ENCODE measurements around the gene UTP25. TPM values are rescaled to one million over a fixed set of nuclear protein-coding genes. Genes with fewer than 3 reads are reported as not detected.
"Not testable (repeated sequence)": the region's sequence is repeated elsewhere in the genome, so short reads cannot be mapped to it uniquely, and the experiment has no call there.

UTP25 gene, protein sequence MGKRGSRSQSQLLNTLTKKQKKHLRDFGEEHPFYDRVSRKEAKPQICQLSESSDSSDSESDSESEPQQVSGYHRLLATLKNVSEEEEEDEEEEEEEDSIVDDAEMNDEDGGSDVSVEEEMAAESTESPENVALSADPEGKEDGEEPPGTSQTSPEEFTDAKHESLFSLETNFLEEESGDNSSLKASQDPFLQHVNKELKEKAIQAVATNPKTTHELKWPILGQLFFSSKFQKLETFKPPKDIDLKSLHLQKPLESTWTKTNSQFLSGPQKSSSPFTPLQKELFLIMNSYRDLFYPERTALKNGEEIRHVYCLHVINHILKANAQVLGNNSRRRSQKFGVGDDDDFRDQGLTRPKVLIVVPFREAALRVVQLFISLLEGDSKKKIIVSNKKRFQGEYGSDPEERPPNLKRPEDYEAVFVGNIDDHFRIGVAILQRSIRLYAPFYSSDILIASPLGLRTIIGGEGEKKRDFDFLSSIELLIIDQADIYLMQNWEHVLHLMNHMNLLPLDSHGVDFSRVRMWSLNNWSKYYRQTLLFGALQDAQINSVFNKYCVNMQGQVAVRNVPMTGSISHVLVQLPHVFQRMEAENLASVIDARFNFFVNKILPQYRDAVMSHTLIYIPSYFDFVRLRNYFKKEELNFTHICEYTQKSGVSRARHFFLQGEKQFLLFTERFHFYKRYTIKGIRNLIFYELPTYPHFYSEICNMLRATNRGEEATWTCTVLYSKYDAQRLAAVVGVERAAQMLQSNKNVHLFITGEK
- 12.1 and 15.9 TPM in 2 replicates for total RNA-seq (2014; rRNA removed; shearing (Covaris generic))

DNA sequence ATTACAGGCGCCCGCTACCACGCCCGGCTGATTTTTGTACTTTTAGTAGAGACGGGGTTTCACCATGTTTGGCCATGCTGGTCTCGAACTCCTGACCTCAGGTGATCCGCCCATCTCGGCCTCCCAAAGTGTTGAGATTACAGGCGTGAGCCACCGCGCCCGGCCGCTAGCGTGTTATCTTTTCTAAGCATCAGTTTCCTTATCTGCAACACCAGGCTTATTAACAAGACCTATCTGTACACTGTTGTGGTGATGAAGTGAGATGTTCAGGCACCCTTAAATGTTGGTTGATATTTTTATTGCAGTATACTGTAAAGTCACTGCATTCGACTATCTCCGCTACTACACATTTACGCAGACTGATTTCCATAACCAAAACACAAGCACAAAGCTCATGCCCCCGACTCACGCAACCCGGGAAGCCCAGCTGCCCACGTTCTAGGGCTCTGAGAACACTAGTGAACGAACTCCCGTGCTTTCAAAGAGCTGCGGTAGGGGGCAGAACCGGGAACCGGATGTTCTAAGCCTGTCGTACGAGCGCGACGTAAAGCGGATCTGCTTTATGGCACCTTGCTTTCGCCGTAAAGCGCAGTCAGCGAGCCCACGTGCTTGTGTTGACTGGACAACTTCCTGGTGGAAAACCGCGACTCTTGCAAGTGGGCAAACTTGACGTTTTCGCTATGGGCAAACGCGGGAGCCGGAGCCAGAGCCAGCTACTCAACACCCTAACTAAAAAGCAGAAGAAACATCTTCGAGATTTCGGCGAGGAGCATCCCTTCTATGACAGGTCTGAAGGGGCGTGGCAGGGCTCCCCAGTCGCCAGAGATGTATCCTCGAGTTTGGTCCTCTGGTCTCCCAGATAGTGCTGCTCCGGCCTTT, at the start of gene UTP25:
Gene UTP25, plus strand, starts transcription at position 589 of the 879 bp plus-strand sequence. Its CDS starts 92 bp downstream, at position 681.
- peak; percentile 98 for DNase-seq (ENCODE audit: low spot score)

DNA sequence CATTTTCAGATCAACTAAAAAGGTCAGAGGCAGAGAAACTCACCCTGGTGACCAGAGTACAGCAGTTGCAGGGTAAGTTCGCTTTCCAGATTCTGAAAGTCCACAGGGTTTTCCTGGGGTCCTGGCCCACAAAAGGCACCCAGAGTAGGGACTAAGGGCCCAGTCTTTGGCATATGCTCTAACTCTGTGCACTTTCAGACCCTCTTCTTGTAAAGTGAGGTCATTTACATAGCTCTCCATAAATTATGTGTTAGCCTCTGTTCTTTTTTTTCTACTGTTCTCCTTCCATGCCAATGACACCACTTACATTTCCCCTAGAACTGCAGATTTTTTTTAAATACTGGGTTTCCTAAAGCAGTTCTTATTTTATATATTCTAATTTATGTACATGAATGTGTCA, 49.7 kb upstream of the UTP25 start:
- DNase-seq (ENCODE audit: low spot score), result no peak

DNA sequence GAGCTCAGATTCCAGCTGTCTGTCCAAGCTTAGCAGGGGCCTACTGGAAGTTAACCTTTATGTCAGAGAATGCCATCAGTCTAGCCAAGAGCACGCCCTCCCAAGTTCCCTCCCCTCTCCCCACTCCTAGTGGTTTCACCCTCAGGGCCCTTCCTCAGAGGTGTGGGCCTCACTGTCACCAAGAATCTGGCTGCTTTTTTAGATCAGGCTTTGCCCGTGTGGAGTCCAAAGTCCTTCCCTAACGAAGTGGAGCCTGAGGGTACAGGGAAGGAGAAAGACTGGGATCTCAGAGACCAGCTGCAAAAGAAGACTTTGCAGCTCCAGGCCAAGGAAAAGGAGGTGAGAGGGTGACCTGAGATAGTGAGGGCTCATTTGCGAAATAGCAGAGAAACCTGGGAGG, 47.5 kb upstream of the UTP25 start:
- DNase-seq (ENCODE audit: low spot score), result no peak

DNA sequence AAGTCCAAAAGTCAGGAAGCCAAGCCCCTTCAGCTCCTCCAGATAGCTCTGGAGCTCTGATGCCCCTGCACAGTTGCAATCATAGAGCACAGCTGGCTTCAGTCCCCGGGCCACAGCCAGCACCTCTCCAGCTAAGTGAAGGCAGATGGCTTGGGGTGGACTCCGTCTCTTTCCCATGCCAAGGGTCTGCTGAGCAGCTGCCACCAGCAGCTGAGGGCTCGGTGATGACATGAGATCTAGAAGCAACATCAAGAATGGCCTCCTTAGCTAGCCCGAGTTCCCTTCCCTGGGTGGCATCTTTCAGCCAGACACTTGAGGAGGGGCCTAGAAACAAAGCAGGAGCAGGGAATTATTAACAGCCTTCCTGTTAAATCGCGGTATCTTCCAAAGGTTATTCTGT, 44.4 kb upstream of the UTP25 start:
- no peak for DNase-seq (ENCODE audit: low spot score)

DNA sequence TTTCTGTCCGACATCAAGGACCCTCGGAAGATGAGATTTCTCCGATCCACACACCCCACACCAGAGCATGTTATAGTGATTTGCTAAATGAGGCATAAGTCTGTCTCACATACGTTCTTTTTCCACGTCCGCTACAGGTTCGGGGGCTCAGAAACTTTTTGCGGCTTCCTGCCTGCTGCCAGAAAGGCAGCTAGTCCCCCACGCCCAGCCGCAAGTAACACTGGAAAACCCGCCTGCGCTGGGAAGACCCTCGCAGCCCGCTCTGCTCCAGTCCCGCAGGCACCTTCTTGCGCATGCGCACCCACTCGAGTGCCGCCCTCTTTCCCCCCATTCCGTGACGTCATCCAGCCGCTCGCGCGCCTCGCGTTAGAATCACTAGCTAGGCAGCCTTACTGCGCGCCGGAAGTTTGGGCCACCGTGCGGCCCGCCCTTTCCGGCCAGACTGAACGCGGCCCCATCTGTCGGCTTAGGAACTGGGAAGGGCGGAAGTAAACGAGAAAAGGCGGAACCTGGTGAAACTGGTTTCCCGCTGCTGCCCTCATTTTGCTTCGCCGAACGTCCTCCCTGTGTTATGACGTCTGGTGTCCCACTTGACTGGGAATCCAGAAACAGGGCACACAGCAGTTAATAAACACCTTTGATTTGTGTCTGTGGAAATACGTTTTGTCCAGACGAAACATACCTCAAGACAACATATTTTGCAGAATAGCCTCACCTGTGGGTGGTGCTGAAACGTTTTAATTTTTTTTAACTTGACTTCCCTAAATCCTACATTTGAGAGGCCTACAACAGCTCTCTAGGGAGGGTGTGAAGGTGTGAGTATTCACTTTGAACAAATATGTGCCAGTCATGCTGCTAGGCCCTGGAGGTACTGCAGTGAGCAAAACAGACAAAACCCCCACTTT, 43.3 kb upstream of the UTP25 start, which contains the start of gene C1orf74:
Gene C1orf74, minus strand, starts transcription at position 295 of the 905 bp plus-strand sequence. CDS start 925 bp downstream, outside the sequence.
- DNase-seq (ENCODE audit: low spot score), result peak; percentile 98

DNA sequence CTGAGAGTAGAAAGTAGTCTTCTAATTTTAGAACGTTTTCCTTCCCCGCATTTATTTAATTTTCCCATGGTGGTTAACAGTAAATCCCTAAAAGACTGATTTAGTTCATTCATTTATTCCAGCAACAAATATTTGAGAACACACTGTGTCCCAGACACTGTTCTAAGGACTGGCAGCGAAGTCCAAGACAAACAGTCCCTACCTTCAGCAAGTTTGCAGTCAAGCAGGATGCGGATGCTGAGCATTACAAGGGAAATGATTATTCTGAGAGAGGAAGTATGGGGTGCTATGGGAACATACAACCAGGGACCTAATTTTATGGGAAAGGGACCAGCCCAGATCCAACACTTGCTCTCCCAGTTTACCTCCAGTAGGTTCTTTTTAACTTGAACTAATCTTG, 42.2 kb upstream of the UTP25 start:
- no peak for DNase-seq (ENCODE audit: low spot score)

DNA sequence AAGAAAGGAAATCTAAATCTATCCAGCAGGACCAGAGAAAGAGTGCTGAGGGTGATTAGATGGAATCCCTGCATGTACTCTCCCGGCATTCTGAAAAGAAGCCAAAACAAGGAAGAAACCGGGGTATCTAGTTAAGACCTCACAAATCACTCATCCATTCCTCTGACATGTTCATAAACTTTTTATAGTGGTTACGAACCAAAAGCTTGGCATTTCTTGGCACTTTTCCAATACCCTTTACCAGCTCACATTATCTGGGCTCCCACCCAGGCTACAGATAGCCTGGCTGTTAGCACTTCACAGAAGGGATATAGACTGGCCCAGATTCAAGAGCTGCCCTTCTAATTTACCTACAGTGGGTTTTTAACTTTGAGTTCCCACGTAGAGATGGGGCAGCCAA, 41.6 kb upstream of the UTP25 start:
- DNase-seq (ENCODE audit: low spot score), result no peak

DNA sequence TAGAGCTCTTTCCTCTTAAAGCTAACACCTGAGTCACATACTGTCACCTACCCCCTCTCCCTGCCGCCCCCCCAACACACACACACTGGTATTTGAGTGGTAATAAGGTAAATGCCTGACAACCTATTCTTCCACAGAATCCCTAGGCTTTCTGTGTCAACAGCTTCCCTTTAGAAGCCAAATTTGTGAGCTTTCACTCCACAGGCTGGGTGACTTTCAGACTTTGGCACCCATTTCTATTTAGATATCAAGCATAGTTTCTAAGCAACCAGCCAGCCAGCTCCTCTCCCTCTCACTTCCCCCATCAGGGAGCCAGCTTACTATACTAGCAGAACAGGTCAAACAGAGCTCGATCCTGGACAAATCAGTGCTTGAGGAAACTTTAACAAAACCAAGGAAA, 40.2 kb upstream of the UTP25 start:
- DNase-seq (ENCODE audit: low spot score), result no peak

DNA sequence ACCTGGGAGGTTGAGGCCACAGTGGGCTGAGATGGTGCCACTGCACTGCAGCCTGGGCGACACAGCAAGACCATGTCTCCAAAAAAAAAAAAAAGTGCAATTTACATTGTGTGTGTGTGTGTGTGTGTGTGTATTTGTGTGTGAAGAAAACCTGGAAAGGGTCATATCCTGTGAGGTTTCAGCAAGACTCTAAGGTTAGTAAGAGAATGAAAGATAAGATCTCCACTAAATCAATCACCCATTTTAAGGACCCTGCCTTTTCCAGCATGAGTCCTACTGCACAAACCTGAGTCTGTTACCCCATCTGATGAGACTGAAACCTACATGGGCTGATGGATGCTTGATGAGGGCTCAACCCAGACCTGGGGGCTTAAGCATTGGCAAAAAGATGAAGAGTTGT, 38.5 kb upstream of the UTP25 start:
- DNase-seq (ENCODE audit: low spot score), result no peak

DNA sequence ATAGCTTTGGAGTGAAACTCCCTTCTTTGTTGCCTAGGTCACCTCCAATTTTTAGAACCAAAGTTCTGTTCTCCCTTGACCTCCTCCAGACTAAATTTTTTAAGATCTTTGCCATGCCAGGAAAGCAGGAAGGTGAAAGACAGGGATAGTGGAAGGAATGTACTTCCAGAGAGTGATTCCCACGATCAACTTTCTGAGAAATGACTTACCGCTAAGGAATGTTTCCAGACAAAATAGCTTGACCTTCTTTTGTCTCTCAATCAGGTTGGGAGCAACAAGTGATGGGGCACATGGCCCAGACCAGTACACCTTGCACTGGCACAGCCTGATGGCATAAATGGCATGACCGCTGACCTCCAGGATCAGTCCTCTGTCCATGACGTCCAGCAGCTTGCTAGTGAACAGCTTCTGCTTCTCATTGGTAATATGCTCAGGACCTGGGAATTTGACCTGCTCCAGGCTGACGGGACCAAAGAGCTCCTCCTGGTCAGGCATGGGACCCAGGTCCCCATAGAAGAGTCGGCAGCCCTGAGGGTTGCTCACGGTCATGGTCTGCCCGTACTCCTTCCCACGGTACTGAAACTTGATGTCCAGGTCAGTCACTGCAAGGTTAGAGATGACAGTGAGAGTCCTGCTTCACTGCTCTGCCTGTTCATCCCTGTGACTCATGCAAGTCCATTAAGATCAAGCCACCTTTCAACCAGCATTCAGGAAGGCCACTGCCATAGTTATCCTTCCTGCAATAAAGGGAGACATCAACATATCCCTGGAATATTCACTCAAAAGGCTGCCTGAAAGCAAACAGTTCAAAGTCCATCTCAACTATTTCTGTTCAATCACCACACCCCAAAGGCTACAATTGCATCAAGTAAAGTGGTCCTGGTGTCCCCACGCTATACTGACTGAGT, 37.2 kb upstream of the UTP25 start:
- peak; percentile 71 for DNase-seq (ENCODE audit: low spot score)

DNA sequence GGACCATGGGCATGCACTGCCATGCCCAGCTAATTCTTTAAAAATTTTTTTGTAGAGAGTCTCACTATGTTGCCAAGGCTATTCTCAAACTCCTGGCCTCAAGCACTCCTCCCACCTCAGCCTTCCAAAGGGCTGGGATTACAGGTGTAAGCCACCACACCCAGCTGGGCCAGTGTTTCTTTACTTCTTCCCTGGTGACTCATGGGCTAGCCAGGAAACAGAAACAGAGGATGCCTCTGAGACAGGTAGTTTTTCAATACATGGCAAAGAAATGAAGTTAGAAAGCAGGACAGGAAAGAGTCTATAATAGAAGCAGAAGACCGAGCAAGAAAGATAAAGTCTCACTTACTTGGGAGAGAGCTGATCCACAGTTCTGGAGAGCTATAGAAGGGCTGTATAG, 35.9 kb upstream of the UTP25 start:
- DNase-seq (ENCODE audit: low spot score), result no peak

DNA sequence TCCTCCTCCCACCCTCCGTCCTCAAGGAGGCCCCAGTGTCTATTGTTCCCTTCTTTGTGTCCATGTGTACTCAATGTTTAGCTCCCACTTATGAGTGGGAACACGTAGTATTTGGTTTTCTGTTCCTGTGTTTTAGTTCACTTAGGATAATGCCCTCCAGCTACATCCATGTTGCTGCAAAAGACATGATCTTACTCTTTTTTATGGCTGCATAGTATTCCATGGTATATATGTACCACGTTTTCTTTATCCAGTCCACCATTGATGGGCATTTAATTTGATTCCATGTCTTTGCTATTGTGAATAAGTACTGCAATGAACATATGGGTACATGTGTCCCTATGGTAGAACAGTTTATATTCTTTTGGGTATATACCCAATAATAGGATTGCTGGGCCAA, 34.1 kb upstream of the UTP25 start:
- not testable (repeated sequence) for DNase-seq (ENCODE audit: low spot score)

DNA sequence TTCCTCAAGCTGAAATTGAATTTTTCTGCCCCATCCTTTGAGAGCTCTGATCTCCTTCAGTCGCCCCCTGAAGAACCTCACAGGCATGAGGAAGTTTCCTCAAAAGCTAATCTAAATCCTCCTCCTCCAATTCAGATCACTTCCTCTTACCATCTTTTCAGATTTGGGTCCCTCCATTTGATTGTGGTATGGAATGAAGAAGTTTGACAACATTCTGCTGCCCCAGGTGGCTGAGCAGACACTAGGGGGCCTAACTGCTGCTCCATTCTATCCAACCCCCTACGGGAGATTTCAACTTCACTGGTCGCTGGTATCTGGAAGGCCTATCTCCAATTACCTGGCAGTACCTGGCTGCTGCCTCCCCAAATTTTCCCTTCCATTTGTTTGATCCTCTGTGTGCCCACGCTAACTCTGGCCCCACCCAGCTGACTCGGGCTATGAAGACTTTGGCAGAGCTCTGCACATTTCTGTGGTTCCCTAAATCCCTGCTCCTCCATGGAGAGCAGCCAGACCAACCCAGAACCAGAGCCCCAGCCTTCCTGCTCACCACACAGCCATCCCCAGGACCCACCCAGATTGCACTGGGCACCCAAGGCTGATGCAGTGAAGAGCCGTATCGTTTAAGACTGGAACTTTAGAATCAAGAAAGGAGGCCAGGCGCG, 29.7 kb upstream of the UTP25 start:
- DNase-seq (ENCODE audit: low spot score), result no peak

DNA sequence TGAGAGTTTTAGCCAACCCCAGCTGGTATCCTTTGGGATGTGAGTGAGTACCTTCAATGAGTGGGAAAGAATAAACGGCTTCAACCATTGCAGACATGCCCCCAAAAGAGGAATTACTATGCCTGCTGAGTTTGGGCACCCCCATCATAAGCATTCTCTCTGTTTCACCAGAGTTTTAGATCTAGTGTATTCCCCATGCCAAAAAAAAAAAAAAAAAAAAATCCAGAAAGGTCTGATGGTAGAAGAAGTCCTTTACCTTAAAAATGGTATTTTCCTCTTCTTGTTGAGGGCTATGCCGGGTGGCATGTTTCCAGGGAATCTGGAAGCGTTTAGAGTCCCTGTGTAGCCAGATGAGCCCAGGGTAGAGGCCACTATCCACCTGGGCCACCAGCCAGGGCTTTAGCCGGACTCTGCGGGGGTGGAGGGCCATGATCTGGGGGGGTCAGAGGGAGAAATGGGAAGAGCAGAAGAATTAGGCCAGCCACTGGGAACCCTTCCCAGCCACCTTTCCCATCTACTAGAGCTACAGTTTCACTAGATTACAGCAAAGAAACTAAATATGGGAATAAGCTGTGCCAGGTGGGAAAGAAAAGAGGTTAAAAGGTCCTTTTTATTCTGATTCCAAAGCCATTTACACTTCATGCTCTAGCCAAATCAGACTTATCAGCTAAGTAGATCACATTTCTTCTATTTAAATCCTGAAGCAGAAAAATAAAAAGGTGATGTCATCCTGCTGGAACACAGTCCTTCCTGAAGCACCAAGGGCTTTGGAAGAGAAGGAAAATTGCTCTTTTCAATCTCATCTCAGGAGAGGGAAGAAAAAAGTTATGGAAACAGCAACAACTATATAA, 26.6 kb upstream of the UTP25 start:
- DNase-seq (ENCODE audit: low spot score), result no peak

DNA sequence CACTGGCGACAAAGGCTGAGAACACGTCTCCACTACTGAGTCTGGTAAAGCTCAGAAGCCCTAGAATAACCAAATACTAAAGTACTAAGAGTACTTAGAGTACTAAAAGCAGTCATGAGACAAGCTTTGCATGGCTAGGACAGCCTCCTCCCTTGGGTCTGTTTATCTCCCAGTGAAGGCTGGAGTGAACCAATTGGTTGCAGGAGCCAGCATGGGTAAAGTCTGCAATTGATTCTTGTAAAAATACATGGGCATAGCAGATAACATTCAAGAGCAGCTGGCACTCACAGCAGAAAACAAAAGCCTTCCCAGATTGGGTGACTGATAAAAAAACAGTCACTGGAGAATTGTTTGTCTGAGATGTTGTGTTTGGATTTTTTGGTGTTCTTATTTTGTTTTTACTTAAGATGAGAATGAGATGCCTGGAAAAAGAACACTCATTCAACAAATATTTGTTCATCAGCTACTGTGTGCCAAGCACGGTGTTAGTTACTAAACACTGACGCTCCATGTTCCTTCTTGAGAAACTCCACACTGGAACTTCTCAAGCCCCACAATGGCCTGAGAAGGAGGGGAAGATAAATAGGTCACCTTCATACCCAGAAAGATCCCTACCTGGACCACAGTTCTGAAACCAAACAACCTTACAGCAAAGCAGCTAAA, 25.5 kb upstream of the UTP25 start:
- no peak for DNase-seq (ENCODE audit: low spot score)

DNA sequence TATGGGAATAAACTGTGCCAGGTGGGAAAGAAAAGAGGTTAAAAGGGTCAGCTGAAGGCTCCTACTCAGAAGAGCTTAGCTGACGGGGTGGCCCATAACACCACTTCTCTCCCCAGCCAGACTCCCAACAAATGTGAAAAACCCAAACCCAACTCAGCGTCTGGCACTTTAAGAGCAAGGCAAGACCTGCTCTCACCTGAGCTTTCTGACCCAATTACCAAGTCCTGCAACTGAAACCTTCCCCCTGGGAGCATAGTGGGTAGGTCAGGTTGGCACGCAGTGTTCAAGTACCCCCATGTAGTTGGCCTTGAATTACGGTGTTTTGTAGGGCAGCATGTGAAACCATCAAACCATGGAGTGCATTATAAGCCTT, 25.0 kb upstream of the UTP25 start:
- no peak for DNase-seq (ENCODE audit: low spot score)

DNA sequence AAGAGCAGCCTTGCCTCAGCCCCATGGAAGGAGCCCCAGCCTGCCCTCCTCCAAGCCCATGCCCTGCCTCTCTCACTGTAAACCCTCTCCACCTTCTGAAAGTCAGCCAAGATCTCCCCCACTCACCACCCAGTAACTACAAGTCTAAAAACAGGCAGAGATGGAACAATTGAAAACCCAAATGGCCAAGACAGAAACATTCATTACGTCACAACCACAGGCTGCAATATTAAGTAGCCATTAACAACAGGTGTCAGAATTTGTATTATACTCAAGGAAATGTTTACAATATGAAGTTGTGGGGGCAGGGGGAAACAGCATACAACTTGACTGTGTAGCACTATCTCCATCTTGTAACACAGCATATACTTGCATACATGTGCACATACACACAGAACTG, 24.2 kb upstream of the UTP25 start:
- DNase-seq (ENCODE audit: low spot score), result no peak

DNA sequence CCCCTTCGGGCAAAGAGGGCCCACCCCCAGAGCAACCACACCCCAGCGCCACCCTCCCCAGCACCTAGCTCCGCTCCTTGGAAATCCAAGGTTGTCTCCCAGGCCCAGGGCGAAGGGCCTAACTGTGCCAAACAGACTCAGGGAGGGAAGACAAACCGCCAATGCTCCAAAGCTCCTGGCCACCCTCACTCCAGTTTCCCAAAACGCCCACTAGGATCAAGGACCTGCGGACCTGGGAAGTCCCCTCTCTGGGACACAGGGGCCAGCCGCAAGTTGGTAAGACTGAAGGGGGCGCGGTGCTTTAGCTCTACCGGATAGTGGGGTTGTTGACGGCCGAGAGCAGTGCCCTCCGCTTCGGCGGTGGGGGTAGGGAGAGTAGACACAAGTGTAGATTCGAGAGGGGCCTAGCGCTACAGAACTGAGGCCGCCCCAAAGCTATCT, 22.4 kb upstream of the UTP25 start:
- DNase-seq (ENCODE audit: low spot score), result no peak

Measured in A172 (cell line).